ENCODE measurements around the gene NR1H4.

DNA sequence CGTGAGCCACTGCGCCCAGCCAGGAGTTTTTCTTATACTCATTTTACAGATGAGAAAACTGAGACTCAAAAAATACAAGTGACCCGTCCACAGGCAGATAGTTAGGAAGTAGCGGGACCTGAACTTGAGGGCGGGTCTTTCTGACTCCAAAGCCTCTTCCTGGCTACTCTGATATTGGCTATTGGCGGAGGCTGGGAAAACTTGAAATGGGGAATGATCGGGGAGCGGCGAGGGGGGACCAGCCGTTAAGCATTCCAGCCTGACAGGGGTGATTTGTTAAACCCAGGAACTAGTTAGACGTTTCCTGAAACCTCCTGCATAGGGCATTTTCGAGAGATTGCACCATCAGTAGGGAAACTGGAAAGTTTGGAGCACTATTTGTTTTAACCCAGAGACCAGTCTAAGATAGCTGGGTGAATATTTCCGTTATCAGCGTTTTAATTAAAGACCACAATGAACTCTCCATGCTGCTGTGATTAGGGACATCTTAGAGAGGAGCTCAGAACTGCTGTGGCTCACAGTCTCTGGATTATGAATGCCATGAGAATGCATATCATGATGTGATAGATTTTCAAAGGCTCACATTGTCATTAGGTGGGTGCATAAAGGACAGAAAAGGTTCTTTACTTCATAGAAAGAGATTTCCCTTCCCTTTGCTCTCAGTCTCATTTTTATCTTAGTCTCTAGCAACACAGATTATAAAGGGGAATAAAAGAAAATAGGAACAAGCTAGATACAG lies 2.5 kb downstream of the NR1H4 start:
- TF ChIP-seq BRCA1 (IDR thresholded peaks at IDR 0.05; ENCODE audit: low read depth, low read length) = no peak
- TF ChIP-seq, protein P1, sequence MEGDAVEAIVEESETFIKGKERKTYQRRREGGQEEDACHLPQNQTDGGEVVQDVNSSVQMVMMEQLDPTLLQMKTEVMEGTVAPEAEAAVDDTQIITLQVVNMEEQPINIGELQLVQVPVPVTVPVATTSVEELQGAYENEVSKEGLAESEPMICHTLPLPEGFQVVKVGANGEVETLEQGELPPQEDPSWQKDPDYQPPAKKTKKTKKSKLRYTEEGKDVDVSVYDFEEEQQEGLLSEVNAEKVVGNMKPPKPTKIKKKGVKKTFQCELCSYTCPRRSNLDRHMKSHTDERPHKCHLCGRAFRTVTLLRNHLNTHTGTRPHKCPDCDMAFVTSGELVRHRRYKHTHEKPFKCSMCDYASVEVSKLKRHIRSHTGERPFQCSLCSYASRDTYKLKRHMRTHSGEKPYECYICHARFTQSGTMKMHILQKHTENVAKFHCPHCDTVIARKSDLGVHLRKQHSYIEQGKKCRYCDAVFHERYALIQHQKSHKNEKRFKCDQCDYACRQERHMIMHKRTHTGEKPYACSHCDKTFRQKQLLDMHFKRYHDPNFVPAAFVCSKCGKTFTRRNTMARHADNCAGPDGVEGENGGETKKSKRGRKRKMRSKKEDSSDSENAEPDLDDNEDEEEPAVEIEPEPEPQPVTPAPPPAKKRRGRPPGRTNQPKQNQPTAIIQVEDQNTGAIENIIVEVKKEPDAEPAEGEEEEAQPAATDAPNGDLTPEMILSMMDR (IDR thresholded peaks at IDR 0.05; ENCODE audit: control extremely low read depth in 1 of 3, insufficient read depth in 1 of 3, low read depth in 1 of 3, low read length in 3 of 3) = no peak
- TF ChIP-seq CEBPB (IDR thresholded peaks at IDR 0.05; ENCODE audit: low read depth, low read length) = no peak
- no peak for TF ChIP-seq EGR1 (IDR thresholded peaks at IDR 0.05; ENCODE audit: borderline replicate concordance, low read depth, low read length)
- TF ChIP-seq RAD21 (IDR thresholded peaks at IDR 0.05 in 1 of 2, conservative IDR thresholded peaks at IDR 0.05 in 1 of 2; ENCODE audit: low read depth in 2 of 2, low read length in 2 of 2) = no peak
- TF ChIP-seq CREB1 (IDR thresholded peaks at IDR 0.05) = no peak
- no peak for TF ChIP-seq SAP30 (IDR thresholded peaks at IDR 0.05; ENCODE audit: insufficient read depth, insufficient replicate concordance, low read length)
- no peak for TF ChIP-seq FOSL1 (IDR thresholded peaks at IDR 0.05; ENCODE audit: insufficient read depth, low read depth, low read length)
- no peak for TF ChIP-seq TBP (IDR thresholded peaks at IDR 0.05; ENCODE audit: low read depth, low read length)
- TF ChIP-seq EZH2 (IDR thresholded peaks at IDR 0.05; ENCODE audit: low read depth, low read length, severe bottlenecking) = no peak
- no peak for TF ChIP-seq POLR2A (IDR thresholded peaks at IDR 0.05; ENCODE audit: control extremely low read depth in 1 of 2, low read depth in 2 of 2, low read length in 2 of 2)
- TF ChIP-seq, protein P2, sequence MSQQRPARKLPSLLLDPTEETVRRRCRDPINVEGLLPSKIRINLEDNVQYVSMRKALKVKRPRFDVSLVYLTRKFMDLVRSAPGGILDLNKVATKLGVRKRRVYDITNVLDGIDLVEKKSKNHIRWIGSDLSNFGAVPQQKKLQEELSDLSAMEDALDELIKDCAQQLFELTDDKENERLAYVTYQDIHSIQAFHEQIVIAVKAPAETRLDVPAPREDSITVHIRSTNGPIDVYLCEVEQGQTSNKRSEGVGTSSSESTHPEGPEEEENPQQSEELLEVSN (IDR thresholded peaks at IDR 0.05) = no peak
- TF ChIP-seq ZNF274 (IDR thresholded peaks at IDR 0.05; ENCODE audit: borderline replicate concordance, extremely low read depth, low read length) = no peak
- no peak for TF ChIP-seq CHD2 (IDR thresholded peaks at IDR 0.05; ENCODE audit: low read length)

Data from H1 (cell line).